Measurements from ENCODE around the gene KTI12. TPM values are rescaled to one million over a fixed set of nuclear protein-coding genes. Genes with fewer than 3 reads are reported as not detected.
"Not testable (repeated sequence)": the region's sequence is repeated elsewhere in the genome, so short reads cannot be mapped to it uniquely, and the experiment has no call there.

The KTI12 gene
- polyA plus RNA-seq, 1 of the 3 experiments (the other 2 are of a cell fraction) = 13.7 TPM

DNA sequence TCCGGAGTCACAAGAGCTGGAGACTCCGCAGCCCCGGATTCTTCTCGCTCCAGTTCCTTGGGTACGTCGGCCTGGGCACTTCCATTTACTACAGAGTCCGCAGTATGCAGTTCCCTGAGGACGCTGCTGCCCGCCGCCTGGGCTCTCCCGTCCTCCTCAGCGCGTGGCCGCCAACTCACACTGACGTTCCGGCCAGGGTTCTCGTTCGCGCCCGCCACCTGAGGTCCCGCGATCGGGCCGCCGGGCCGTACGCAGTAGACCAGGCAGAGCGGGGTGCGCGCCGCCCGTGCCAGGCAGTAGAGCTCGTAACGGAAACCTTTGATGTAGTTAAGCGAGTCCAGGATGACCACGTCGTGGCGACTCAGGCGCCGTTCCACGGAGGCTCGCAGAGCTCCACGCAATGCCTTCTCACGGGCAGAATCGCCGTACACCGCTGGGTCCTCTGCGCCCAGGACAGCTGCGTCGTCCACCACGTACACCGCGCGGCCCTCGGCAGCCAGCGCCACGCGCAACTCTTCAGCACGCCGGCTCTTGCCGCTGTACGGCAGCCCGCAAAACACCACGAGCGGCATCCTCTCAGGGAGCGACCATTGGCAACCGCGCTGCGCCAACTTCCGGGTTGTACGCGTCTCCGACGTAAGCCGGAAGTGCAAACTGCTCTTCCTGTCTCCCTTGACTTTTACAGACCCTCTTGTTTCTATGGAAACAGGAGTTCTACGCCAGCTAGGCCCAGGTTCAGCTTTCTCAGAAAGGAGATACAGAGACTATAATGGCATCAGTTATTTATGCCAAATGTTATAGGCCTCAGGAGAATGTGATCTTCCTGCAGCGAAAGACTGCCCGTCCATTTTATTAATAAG is at the start of gene KTI12 (continued):
- TF ChIP-seq, protein P1, sequence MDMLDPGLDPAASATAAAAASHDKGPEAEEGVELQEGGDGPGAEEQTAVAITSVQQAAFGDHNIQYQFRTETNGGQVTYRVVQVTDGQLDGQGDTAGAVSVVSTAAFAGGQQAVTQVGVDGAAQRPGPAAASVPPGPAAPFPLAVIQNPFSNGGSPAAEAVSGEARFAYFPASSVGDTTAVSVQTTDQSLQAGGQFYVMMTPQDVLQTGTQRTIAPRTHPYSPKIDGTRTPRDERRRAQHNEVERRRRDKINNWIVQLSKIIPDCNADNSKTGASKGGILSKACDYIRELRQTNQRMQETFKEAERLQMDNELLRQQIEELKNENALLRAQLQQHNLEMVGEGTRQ (IDR thresholded peaks at IDR 0.05; ENCODE audit: borderline replicate concordance, low read depth, low read length) = no peak
- TF ChIP-seq REST (IDR thresholded peaks at IDR 0.05; ENCODE audit: low read depth, low read length) (no peak), GATA2 (CRISPR knock-in tag; IDR thresholded peaks at IDR 0.05) (no peak), RXRA (IDR thresholded peaks at IDR 0.05; ENCODE audit: borderline replicate concordance, low read depth) (no peak), PBX3 (IDR thresholded peaks at IDR 0.05) (0 out of 2 replicates have a peak, but pooled peaks have one; percentile 4), TAF1 (IDR thresholded peaks at IDR 0.05; ENCODE audit: borderline replicate concordance, low read depth, low read length) (0 out of 2 replicates have a peak, but pooled peaks have one; percentile 63), JUND (IDR thresholded peaks at IDR 0.05) (no peak)

DNA sequence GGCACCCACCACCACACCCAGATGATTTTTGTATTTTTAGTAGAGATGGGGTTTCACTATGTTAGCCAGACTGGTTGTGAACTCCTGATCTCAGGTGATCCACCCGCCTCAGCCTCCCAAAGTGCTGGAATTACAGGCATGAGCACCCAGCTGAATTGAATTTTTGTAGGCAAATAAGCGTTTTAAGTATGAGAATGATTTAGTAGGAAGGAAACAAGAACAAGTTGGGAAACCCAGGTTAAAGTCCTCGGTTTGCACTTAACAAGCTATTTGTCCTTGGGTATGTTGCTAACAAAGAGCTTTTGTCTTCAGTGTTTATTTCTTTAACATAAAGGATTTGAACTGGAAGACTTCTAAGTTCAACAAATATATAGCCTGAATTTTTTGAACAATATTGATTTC is 46.4 kb upstream of the KTI12 start:
- Histone ChIP-seq H3K4me1 (ENCODE audit: control insufficient read depth in 1 of 2, insufficient read depth in 2 of 2, low read depth in 1 of 2, low read length in 1 of 2) (no peaks in the 10 kb centered on the region; a peak in 1 of 4 replicates), H4K20me1 (ENCODE audit: insufficient read depth) (no peaks in the 10 kb centered on the region), H3K79me2 (ENCODE audit: insufficient read depth) (peaks cover 84% of the 10 kb centered on the region), H3K36me3 (replicated peaks in 1 of 2; ENCODE audit: control insufficient read depth in 1 of 2, insufficient read depth in 2 of 2, low read length in 1 of 2) (peaks cover 6 to 33% of the 10 kb centered on the region in 2 experiments), H3K9me2 (no peaks in the 10 kb centered on the region), H3K9ac (no peak overlapping the region), H3K4me2 (no peak overlapping the region), H3K4me3 (ENCODE audit: low read depth in 2 of 2, low read length in 1 of 2) (no peak overlapping the region), H3K27ac (ENCODE audit: low read depth in 2 of 2, low read length in 1 of 2) (no peak overlapping the region), H3K27me3 (ENCODE audit: insufficient read depth) (no peaks in the 10 kb centered on the region), H3K9me3 (no peaks in the 10 kb centered on the region), H2AFZ (ENCODE audit: low read depth) (no peak overlapping the region), H3F3A (replicated peaks; ENCODE audit: insufficient read depth) (peaks cover 12% of the 10 kb centered on the region)
- TF ChIP-seq, protein P1 (IDR thresholded peaks at IDR 0.05; ENCODE audit: borderline replicate concordance, low read depth, low read length) = no peak
- TF ChIP-seq RCOR1 (IDR thresholded peaks at IDR 0.05; ENCODE audit: low read length) (no peak), GATA2 (CRISPR knock-in tag; IDR thresholded peaks at IDR 0.05) (no peak), MXI1 (IDR thresholded peaks at IDR 0.05; ENCODE audit: low read depth, low read length) (no peak), MEF2A (IDR thresholded peaks at IDR 0.05; ENCODE audit: borderline replicate concordance, low read depth) (no peak)
- TF ChIP-seq, protein P2, sequence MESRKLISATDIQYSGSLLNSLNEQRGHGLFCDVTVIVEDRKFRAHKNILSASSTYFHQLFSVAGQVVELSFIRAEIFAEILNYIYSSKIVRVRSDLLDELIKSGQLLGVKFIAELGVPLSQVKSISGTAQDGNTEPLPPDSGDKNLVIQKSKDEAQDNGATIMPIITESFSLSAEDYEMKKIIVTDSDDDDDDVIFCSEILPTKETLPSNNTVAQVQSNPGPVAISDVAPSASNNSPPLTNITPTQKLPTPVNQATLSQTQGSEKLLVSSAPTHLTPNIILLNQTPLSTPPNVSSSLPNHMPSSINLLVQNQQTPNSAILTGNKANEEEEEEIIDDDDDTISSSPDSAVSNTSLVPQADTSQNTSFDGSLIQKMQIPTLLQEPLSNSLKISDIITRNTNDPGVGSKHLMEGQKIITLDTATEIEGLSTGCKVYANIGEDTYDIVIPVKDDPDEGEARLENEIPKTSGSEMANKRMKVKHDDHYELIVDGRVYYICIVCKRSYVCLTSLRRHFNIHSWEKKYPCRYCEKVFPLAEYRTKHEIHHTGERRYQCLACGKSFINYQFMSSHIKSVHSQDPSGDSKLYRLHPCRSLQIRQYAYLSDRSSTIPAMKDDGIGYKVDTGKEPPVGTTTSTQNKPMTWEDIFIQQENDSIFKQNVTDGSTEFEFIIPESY (IDR thresholded peaks at IDR 0.05; ENCODE audit: borderline replicate concordance, low read depth) = no peak
- DNase-seq = no peak
- ChIA-PET POLR2A (no interaction called here), CTCF (interaction anchor here (1.0 to 2.1 kb wide), 2 partner anchors 12 to 62 kb away, joined by 3 to 7 read pairs; partner anchors contain the start of gene ZFYVE9)
- WGBS (ENCODE audit: low lambda C conversion rate) = 98% methylated on average over 3 of the region's 3 CpGs

DNA sequence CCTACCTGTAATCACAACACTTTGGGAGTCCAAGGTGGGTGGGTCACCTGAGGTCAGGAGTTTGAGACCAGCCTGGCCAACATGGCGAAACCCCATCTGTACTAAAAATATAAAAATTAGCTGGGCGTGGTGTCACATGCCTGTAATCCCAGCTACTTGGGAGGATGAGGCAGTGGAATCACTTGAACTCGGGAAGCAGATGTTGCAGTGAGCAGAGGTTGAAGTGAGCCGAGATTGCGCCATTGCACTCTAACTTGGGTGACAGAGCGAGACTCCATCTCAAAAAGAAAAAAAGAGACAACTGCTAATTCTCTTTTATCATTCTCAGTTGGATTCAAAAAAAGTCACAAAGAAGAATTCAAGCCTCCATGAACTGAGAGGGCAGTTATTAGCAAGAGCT is 43.7 kb upstream of the KTI12 start:
- H4K20me1 ChIP-seq (ENCODE audit: insufficient read depth); H3K9ac ChIP-seq; DNase-seq; H3K4me3 ChIP-seq (ENCODE audit: low read depth in 2 of 2, low read length in 1 of 2); H3K27me3 ChIP-seq (ENCODE audit: insufficient read depth); H3K9me2 ChIP-seq; H3K4me2 ChIP-seq; H3K27ac ChIP-seq (ENCODE audit: low read depth in 2 of 2, low read length in 1 of 2); H2AFZ ChIP-seq (ENCODE audit: low read depth); POLR2A ChIA-PET; H3K4me1 ChIP-seq (ENCODE audit: control insufficient read depth in 1 of 2, insufficient read depth in 2 of 2, low read depth in 1 of 2, low read length in 1 of 2); H3K9me3 ChIP-seq: not testable (repeated sequence)
- 95% methylated on average over 6 of the region's 6 CpGs for WGBS (ENCODE audit: low lambda C conversion rate)
- Histone ChIP-seq H3F3A (replicated peaks; ENCODE audit: insufficient read depth) (peaks cover 14% of the 10 kb centered on the region), H3K79me2 (ENCODE audit: insufficient read depth) (peaks cover 91% of the 10 kb centered on the region), H3K36me3 (replicated peaks in 1 of 2; ENCODE audit: control insufficient read depth in 1 of 2, insufficient read depth in 2 of 2, low read length in 1 of 2) (peaks cover 6 to 33% of the 10 kb centered on the region in 2 experiments)
- CTCF ChIA-PET = interaction anchor here (0.9 kb wide), 1 partner anchor 12 kb away, joined by 3 read pairs; no protein-coding TSS in a partner anchor

All from SK-N-SH (cell line).